ENCODE measurements around the gene BHMT2. TPM values are rescaled to one million over a fixed set of nuclear protein-coding genes. Genes with fewer than 3 reads are reported as not detected.

BHMT2 gene
- total RNA-seq, 2 donors from 2014 or later: 8.1 to 17.1 TPM

GRCh38 chr5:79122973-79123372 lies 53.4 kb downstream of the BHMT2 start:
- Histone ChIP-seq H3K27me3 (no peaks in the 10 kb centered on the region), H3K9me3 (no peaks in the 10 kb centered on the region), H3K27ac (no peak overlapping the region), H3K36me3 (no peaks in the 10 kb centered on the region), H3K4me3 (no peak overlapping the region), H3K4me1 (no peaks in the 10 kb centered on the region)
- no peak for DNase-seq (ENCODE audit: low spot score)
- TF ChIP-seq, protein P1, sequence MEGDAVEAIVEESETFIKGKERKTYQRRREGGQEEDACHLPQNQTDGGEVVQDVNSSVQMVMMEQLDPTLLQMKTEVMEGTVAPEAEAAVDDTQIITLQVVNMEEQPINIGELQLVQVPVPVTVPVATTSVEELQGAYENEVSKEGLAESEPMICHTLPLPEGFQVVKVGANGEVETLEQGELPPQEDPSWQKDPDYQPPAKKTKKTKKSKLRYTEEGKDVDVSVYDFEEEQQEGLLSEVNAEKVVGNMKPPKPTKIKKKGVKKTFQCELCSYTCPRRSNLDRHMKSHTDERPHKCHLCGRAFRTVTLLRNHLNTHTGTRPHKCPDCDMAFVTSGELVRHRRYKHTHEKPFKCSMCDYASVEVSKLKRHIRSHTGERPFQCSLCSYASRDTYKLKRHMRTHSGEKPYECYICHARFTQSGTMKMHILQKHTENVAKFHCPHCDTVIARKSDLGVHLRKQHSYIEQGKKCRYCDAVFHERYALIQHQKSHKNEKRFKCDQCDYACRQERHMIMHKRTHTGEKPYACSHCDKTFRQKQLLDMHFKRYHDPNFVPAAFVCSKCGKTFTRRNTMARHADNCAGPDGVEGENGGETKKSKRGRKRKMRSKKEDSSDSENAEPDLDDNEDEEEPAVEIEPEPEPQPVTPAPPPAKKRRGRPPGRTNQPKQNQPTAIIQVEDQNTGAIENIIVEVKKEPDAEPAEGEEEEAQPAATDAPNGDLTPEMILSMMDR (IDR thresholded peaks at IDR 0.05): no peak

DNA sequence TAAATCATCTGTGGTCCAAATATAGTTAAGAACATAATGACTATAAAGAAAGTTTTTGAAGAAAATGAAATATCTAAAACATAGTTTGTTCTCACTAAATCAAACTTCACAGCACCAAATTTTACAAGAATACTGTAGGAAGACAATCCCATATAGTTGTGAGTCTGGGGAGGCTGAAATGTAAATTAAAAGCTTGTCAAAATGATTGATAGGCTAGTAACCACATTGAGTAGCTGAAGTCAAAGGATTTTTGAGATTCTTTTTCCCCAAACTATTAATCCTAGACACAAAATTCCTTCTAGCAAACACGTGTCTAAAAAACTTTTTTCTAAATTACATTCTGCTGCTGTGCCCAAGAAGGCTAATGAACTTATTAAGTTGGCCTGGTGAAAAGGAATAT lies 55.0 kb downstream of the BHMT2 start:
- Histone ChIP-seq H3K9me3 (no peaks in the 10 kb centered on the region), H3K36me3 (no peaks in the 10 kb centered on the region), H3K27ac (no peak overlapping the region), H3K4me1 (no peaks in the 10 kb centered on the region), H3K4me3 (no peak overlapping the region), H3K27me3 (no peaks in the 10 kb centered on the region)
- TF ChIP-seq, protein P1 (IDR thresholded peaks at IDR 0.05): no peak
- no peak for DNase-seq (ENCODE audit: low spot score)

DNA sequence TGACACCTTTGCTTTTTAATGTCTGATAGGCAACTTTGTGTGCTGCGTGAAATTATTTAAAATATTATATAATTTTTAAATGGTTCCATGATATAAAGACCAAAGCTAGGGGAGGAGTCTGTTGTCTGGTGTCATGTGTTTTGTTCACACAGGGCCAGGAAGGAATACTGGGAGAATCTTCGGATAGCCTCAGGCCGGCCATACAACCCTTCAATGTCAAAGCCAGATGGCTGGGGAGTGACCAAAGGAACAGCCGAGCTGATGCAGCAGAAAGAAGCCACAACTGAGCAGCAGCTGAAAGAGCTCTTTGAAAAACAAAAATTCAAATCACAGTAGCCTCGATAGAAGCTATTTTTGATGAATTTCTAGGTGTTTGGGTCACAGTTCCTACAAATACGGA lies 61.2 kb downstream of the BHMT2 start:
- Histone ChIP-seq H3K27ac (no peak overlapping the region), H3K9me3 (no peaks in the 10 kb centered on the region), H3K27me3 (no peaks in the 10 kb centered on the region), H3K36me3 (no peaks in the 10 kb centered on the region), H3K4me1 (peaks cover 0 to 12% of the 10 kb centered on the region in 2 donors), H3K4me3 (no peak overlapping the region)
- TF ChIP-seq, protein P1 (IDR thresholded peaks at IDR 0.05): no peak
- no peak for DNase-seq (ENCODE audit: low spot score)

DNA sequence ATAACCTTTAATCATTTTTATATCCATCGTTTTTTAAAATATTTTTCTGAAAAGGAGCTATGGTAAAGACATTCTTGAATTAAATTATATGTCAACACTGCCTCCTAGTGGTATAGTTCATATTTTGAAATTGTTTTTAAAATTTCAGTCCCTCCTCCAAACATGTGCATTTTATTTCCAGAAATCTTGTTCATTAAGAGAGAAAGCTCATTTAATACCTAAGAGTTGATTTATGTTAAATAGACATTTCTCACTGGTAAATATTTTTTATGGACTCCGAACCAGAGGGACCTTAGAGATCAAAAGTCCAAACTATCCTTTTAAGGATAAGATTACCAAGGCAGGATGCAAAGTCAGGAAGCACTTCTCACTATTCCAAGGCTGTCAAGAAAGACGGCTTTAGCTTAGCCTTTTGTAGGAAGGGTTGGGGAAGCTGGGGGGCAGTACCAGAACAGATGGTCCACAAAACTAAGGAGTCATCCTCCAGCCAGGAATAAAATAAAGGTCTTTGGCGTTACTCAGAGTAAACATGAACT lies 63.6 kb downstream of the BHMT2 start:
- Histone ChIP-seq H3K27ac (peak overlapping the region; percentile 53 to 55), H3K36me3 (no peaks in the 10 kb centered on the region), H3K27me3 (no peaks in the 10 kb centered on the region), H3K4me3 (peak overlapping the region in 1 of 2 donors; percentile 32), H3K9me3 (no peaks in the 10 kb centered on the region), H3K4me1 (peaks cover 0 to 12% of the 10 kb centered on the region in 2 donors)
- TF ChIP-seq, protein P1 (IDR thresholded peaks at IDR 0.05): peak; percentile 32 to 54
- no peak for DNase-seq (ENCODE audit: low spot score)

DNA sequence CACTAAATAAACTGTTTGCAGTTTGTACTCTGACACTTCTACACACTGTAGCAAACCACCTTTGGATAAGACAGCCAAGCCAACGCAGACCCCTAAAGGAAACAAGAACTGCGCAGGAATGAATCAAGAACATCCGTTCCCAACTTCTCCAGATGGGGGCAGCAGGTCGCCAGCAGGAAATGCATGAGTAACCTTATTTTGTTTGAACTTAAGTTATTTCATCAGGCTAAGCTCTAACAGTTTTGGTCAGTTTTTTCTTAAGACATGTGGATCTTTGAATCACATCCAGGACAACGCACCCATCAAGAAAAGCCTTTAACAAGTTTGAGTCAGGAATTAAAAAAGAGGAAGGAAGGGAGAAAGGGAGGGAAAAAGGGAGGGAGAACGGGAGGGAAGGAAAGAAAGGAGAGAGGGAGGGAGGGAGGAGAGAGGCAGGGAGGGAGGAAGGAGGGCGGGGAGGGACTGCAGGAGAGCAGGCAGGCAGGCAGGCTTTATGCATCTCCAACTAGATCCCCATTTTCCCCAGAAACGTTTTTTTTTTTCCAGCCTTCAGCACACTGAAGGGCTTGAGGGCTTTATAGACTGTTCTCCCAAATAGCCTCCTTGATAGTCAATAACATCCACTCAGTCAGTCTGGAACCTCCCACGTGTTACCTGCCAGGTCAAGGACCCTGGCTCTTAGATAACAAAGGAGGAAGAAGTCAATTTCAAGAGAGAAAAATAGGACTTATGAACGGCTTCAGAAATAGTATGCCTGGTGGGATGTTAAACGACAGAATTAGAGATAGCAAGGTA lies 64.3 kb downstream of the BHMT2 start:
- peak; percentile 83 for DNase-seq (ENCODE audit: low spot score)
- Histone ChIP-seq H3K27ac (peak overlapping the region; percentile 53 to 55), H3K27me3 (no peaks in the 10 kb centered on the region), H3K36me3 (no peaks in the 10 kb centered on the region), H3K9me3 (no peaks in the 10 kb centered on the region), H3K4me1 (peaks cover 0 to 12% of the 10 kb centered on the region in 2 donors), H3K4me3 (peak overlapping the region in 1 of 2 donors; percentile 32)
- TF ChIP-seq, protein P1 (IDR thresholded peaks at IDR 0.05): peak in 1 of 2 donors; percentile 71
